Heart left ventricle (tissue), 13 donors: ENCODE results near the gene MYH10.

Experiments used
- CTCF ChIP-seq, 12 donors: fragments of 200-600 bp; sonication (generic) in 4 of 12; IDR thresholded peaks; one replicate each; pipeline versions ENCODE4 v1.5.0 to v1.8.0; 2018 to 2022; ENCODE audit warnings: antibody characterized with exemption in 12 of 12, mild to moderate bottlenecking in 5 of 12
- POLR2A ChIP-seq, 2 donors: fragments of 450-650 bp; IDR thresholded peaks; one replicate each; pipeline ENCODE4 v1.6.1; 2017; ENCODE audit warnings: antibody characterized with exemption in 2 of 2, mild to moderate bottlenecking in 2 of 2, moderate library complexity in 2 of 2
- donor health status: ischemic (EF 13 %, LVEDD 7.1; RV severe dilation, severe dysfunction).
- donor health status: DM: no; HTN: yes; CAD: no.
- donor health status: DM: no; HTN: no; CAD: no.
- donor health status: ischemic (EF 25% LVEDD 6.9; RV normal size, moderate dysfunction).
- donor health status: ischemic (EF 25% LVEDD 5.7; RV mildly dilated, moderate dysfunction).
- donor health status: ischemic (EF 35%, LVEDD 5.7; RV mildly dilated, moderate dysfunction).
- donor health status: nonischemic (EF 11% LVEDD 7.7; RV severe dilation, severe dysfunction).
- donor health status: DM: yes; HTN: yes; CAD: no.
- donor health status: PGD.
- donor health status: ischemic (EF 29% LVEDD 5.4; RV normal size, mild dysfunction).
- donor health status: nonischemic (EF 23%, LVEDD 6.1; RV moderate dilation, normal function).

- TF ChIP-seq CTCF (IDR thresholded peaks at IDR 0.05) (no peak), POLR2A (IDR thresholded peaks at IDR 0.05) (no peak)
Observed at GRCh38 chr17:8563981-8564602, 66.4 kb downstream of the MYH10 start.
